Heart left ventricle (tissue), 13 donors: ENCODE measurements around the gene MLPH.

ENCODE experiments used
- CTCF ChIP-seq, 12 donors: fragments of 200-600 bp; sonication (generic) in 4 of 12; IDR thresholded peaks; one replicate each; pipeline versions ENCODE4 v1.5.0 to v1.8.0; 2018 to 2022; ENCODE audit warnings: antibody characterized with exemption in 12 of 12, mild to moderate bottlenecking in 5 of 12
- POLR2A ChIP-seq, 2 donors: fragments of 450-650 bp; IDR thresholded peaks; one replicate each; pipeline ENCODE4 v1.6.1; 2017; ENCODE audit warnings: antibody characterized with exemption in 2 of 2, mild to moderate bottlenecking in 2 of 2, moderate library complexity in 2 of 2
- donor health status: ischemic (EF 13 %, LVEDD 7.1; RV severe dilation, severe dysfunction).
- donor health status: DM: no; HTN: yes; CAD: no.
- donor health status: DM: no; HTN: no; CAD: no.
- donor health status: ischemic (EF 25% LVEDD 6.9; RV normal size, moderate dysfunction).
- donor health status: ischemic (EF 25% LVEDD 5.7; RV mildly dilated, moderate dysfunction).
- donor health status: ischemic (EF 35%, LVEDD 5.7; RV mildly dilated, moderate dysfunction).
- donor health status: nonischemic (EF 11% LVEDD 7.7; RV severe dilation, severe dysfunction).
- donor health status: DM: yes; HTN: yes; CAD: no.
- donor health status: PGD.
- donor health status: ischemic (EF 29% LVEDD 5.4; RV normal size, mild dysfunction).
- donor health status: nonischemic (EF 23%, LVEDD 6.1; RV moderate dilation, normal function).

DNA sequence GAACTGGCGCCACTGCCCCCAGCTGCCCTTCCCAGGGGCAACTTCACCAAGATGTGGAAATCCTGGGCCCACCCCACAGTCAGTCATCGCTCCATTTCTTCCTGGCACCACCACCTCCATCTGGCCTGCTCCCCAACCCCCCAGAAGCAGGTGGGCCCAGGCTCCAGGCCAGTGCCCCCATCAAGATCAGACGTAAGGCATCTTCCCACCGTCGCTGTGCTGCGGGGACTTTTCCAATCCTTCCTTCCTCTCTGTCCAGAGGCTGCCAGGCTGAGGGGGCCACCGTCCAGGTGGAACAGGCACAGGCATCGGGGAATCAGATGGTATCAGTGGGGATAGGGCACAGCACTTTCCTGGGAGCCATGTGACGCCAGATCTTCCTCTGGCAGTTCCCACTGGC, 87.4 kb downstream of the MLPH start:
- no peak for TF ChIP-seq CTCF (IDR thresholded peaks at IDR 0.05)
- no peak for TF ChIP-seq POLR2A (IDR thresholded peaks at IDR 0.05)
